A549 (cell line): ENCODE results near the gene NFYC. TPM values are rescaled to one million over a fixed set of nuclear protein-coding genes. Genes with fewer than 3 reads are reported as not detected.

Source experiments
- ATAC-seq, 2 experiments: fragments of 200-7000 bp in 1 of 2; fragments of >200 bp in 1 of 2; cut with Nextera tagmentation in 1 of 2; cut with Tn5 transposase in 1 of 2; 3 replicates each; pipeline versions ENCODE4 v1.8.0 to v1.9.1; 2018 to 2020; ENCODE audit warnings: mild to moderate bottlenecking in 1 of 2, moderate library complexity in 1 of 2
- CTCF ChIA-PET: fragments of 300-600 bp; sonication (Branson Sonifier 250); formaldehyde crosslinking; extraction: SDS; loops from one replicate; lab custom pipeline; 2021; ENCODE audit warnings: antibody characterized with exemption, inconsistent platforms; lab: Yijun Ruan, JAX
- POLR2A ChIA-PET: fragments of 350-600 bp; formaldehyde crosslinking; extraction: SDS; loops from one replicate; lab custom pipeline; 2021; ENCODE audit warnings: antibody characterized with exemption, inconsistent platforms; lab: Yijun Ruan, JAX
- DNase-seq, 2 experiments: peaks; one replicate each; pipeline versions ENCODE4 v3.0.0 to v3.0.0-alpha.2; 2011 to 2016; ENCODE audit warnings: low read depth in 1 of 2, low spot score in 1 of 2
- FAIRE-seq: peaks from 2 replicates; lab custom pipeline; 2011; peaks lifted over from hg19 to GRCh38; lab: Jason Lieb, UNC
- H3K27ac ChIP-seq, 2 experiments: fragments of >200 bp; sonication (Bioruptor Twin); formaldehyde crosslinking; 3 replicates each; pipeline ENCODE4 v1.5.1; 2016 to 2017
- H3K4me1 ChIP-seq: fragments of >200 bp; sonication (Bioruptor Twin); formaldehyde crosslinking; 3 replicates; pipeline ENCODE4 v1.6.1; 2016
- H3K4me2 ChIP-seq: fragments of >200 bp; sonication (Bioruptor Twin); formaldehyde crosslinking; 3 replicates; pipeline ENCODE4 v1.6.1; 2016
- H3K4me3 ChIP-seq: fragments of >200 bp; sonication (Bioruptor Twin); formaldehyde crosslinking; 3 replicates; pipeline ENCODE4 v1.5.1; 2016
- H3K9me3 ChIP-seq: fragments of >200 bp; sonication (Bioruptor Twin); formaldehyde crosslinking; 3 replicates; pipeline ENCODE4 v1.6.1; 2016
- CBX2 ChIP-seq: fragments of 200-600 bp; sonication (generic); IDR thresholded peaks from 2 replicates; pipeline ENCODE4 v1.6.1; 2016; ENCODE audit warnings: low read depth, mild to moderate bottlenecking, borderline replicate concordance
- CEBPB ChIP-seq, 2 experiments: fragments of >200 bp in 1 of 2; sonication (Bioruptor Twin) in 1 of 2; formaldehyde crosslinking in 1 of 2; IDR thresholded peaks; 2 replicates each; pipeline ENCODE4 v1.6.1; 2012 to 2016
- CHD2 ChIP-seq: fragments of 150-350 bp; IDR thresholded peaks from 2 replicates; pipeline ENCODE4 v1.6.1; 2014; ENCODE audit warnings: low read length; ENCODE audit not compliant: partially characterized antibody
- CTCF ChIP-seq: fragments of >200 bp; sonication (Bioruptor Twin); formaldehyde crosslinking; IDR thresholded peaks from 3 replicates; pipeline ENCODE4 v1.5.1; 2016
- ESRRA ChIP-seq: fragments of 150-350 bp; IDR thresholded peaks from 2 replicates; pipeline ENCODE4 v1.6.1; 2014; ENCODE audit warnings: mild to moderate bottlenecking, low read length, borderline replicate concordance
- FOSB ChIP-seq: fragments of 250-450 bp; sonication (Bioruptor Pico); IDR thresholded peaks from 2 replicates; pipeline ENCODE4 v1.5.0; 2020; ENCODE audit warnings: mild to moderate bottlenecking, moderate library complexity
- GATA3 ChIP-seq: IDR thresholded peaks from 2 replicates; pipeline ENCODE4 v1.6.1; 2012; ENCODE audit warnings: borderline replicate concordance
- HDAC2 ChIP-seq: fragments of 200-600 bp; sonication (generic); IDR thresholded peaks from 2 replicates; pipeline ENCODE4 v1.6.1; 2016
- HOXA7 ChIP-seq: fragments of 250-450 bp; sonication (Bioruptor Pico); IDR thresholded peaks from 2 replicates; pipeline ENCODE4 v1.5.0; 2020; ENCODE audit warnings: mild to moderate bottlenecking, moderate library complexity
- HOXB5 ChIP-seq: fragments of 250-450 bp; sonication (Bioruptor Pico); IDR thresholded peaks from 2 replicates; pipeline ENCODE4 v1.5.0; 2020; ENCODE audit warnings: mild to moderate bottlenecking, moderate library complexity
- JUN ChIP-seq, 2 experiments: fragments of >200 bp; sonication (Bioruptor Twin); formaldehyde crosslinking; IDR thresholded peaks; 2 replicates in 1 of 2; 3 replicates in 1 of 2; pipeline ENCODE4 v1.6.1; 2016 to 2017
- KDM5A ChIP-seq: fragments of 200-600 bp; sonication (generic); IDR thresholded peaks from 2 replicates; pipeline ENCODE4 v1.6.1; 2016; ENCODE audit warnings: antibody characterized with exemption, mild to moderate bottlenecking
- MAFK ChIP-seq: fragments of 450-650 bp; IDR thresholded peaks from 2 replicates; pipeline ENCODE4 v1.6.1; 2014; ENCODE audit not compliant: partially characterized antibody
- MAX ChIP-seq: IDR thresholded peaks from 2 replicates; pipeline ENCODE4 v1.6.1; 2012
- MAZ ChIP-seq: fragments of 150-350 bp; IDR thresholded peaks from 2 replicates; pipeline ENCODE4 v1.6.1; 2014; ENCODE audit warnings: antibody characterized with exemption, low read depth, low read length, borderline replicate concordance
- MYC ChIP-seq: IDR thresholded peaks from 2 replicates; pipeline ENCODE4 v1.6.1; 2012; ENCODE audit warnings: mild to moderate bottlenecking, inconsistent platforms, low read length, improper control_type of control experiment, borderline replicate concordance
- NFE2L2 ChIP-seq: fragments of 150-350 bp; conservative IDR thresholded peaks from 2 replicates; pipeline ENCODE4 v1.6.1; 2014; ENCODE audit warnings: low read length
- NR3C1 ChIP-seq: fragments of >200 bp; sonication (Bioruptor Twin); formaldehyde crosslinking; IDR thresholded peaks from 3 replicates; pipeline ENCODE4 v1.6.1; 2017
- PBX3 ChIP-seq: IDR thresholded peaks from 2 replicates; pipeline ENCODE4 v1.6.1; 2012
- PHF8 ChIP-seq: fragments of 200-600 bp; sonication (generic); IDR thresholded peaks from 2 replicates; pipeline ENCODE4 v1.6.1; 2016; ENCODE audit warnings: low read depth, mild to moderate bottlenecking, antibody characterized with exemption, moderate library complexity, borderline replicate concordance
- RAD21 ChIP-seq, 2 experiments: fragments of >200 bp in 1 of 2; sonication (Bioruptor Twin) in 1 of 2; formaldehyde crosslinking in 1 of 2; IDR thresholded peaks in 1 of 2; conservative IDR thresholded peaks in 1 of 2; 2 replicates in 1 of 2; 3 replicates in 1 of 2; pipeline ENCODE4 v1.6.1; 2012 to 2018; ENCODE audit warnings: inconsistent platforms in 1 of 2
- ZC3H11A ChIP-seq: fragments of 450-650 bp; IDR thresholded peaks from 2 replicates; pipeline ENCODE4 v1.6.1; 2014; ENCODE audit warnings: antibody characterized with exemption, mild to moderate bottlenecking
- ZNF302 ChIP-seq: fragments of 250-450 bp; sonication (Bioruptor Pico); IDR thresholded peaks from 2 replicates; pipeline ENCODE4 v1.9.0; 2021; ENCODE audit warnings: inconsistent platforms, mild to moderate bottlenecking, moderate library complexity
- ZSCAN20 ChIP-seq: fragments of 250-450 bp; sonication (Bioruptor Pico); IDR thresholded peaks from 2 replicates; pipeline ENCODE4 v1.8.0; 2022; ENCODE audit warnings: mild to moderate bottlenecking, moderate library complexity
- WGBS: methylation state at CpG from one replicate; pipeline ENCODE4 v1.1.6; 2017; ENCODE audit errors: missing lambda C conversion rate; 5-methylcytosine and 5-hydroxymethylcytosine counted together
- polyA plus RNA-seq, 4 experiments: library from polyadenylated mRNA; depleted of rRNA in 3 of 4; stranded (reverse); fragments of >200 nt; fragmentation: RNase III in 1 of 4; extraction: RNeasy Plus Mini Kit Qiagen cat#74134 plus additional on column Dnase treatment in 1 of 4; gene quantifications; 2 replicates in 3 of 4; 3 replicates in 1 of 4; pipeline ENCODE4 v1.2.3, GENCODE V29; 2011 to 2017

Gene NFYC
- polyA plus RNA-seq, 2 of the 4 experiments (the other 2 are of a cell fraction), result 35.1 to 43.4 TPM

GRCh38 chr1:40769815-40770214 lies 78.3 kb downstream of the NFYC start:
- CTCF ChIA-PET, result interaction anchor here (0.9 to 7.5 kb wide), 4 partner anchors 11 to 183 kb away, joined by 3 to 47 read pairs (median 4); no protein-coding TSS in a partner anchor
- no peak overlapping the region for H3K4me2 ChIP-seq
- H3K9me3 ChIP-seq, result no peaks in the 10 kb centered on the region
- TF ChIP-seq HOXA7 (CRISPR knock-in tag) (no peak), MYC (no peak), FOSB (CRISPR knock-in tag) (no peak), JUN (IDR thresholded peaks at IDR 0.05) (no peak), RAD21 (conservative IDR thresholded peaks at IDR 0.05 in 1 of 2, IDR thresholded peaks at IDR 0.05 in 1 of 2) (peak in 1 of 2 experiments; percentile 6; a peak in 1 of 5 replicates), GATA3 (no peak), CTCF (peak; percentile 15; the same call in 1 of the 3 replicates)
- POLR2A ChIA-PET, result no interaction called here
- WGBS, result 92% methylated on average over 4 of the region's 4 CpGs
- DNase-seq, result no peak
- peak; percentile 72 to 79; a peak in 4 of 6 replicates for ATAC-seq
- FAIRE-seq, result no peak
- peak overlapping the region in 1 of 2 experiments; percentile 53; a peak in 2 of 6 replicates for H3K27ac ChIP-seq
- no peaks in the 10 kb centered on the region for H3K4me1 ChIP-seq
- no peak overlapping the region for H3K4me3 ChIP-seq

- Histone ChIP-seq H3K4me2 (no peak overlapping the region), H3K27ac (no peak overlapping the region; a peak in 1 of 6 replicates), H3K4me3 (no peak overlapping the region), H3K4me1 (no peaks in the 10 kb centered on the region), H3K9me3 (no peaks in the 10 kb centered on the region)
- DNase-seq, result no peak
- TF ChIP-seq CHD2, result no peak
- TF ChIP-seq NR3C1, result no peak
- TF ChIP-seq PHF8, result no peak
- TF ChIP-seq FOSB (CRISPR knock-in tag), result no peak
- no peak for TF ChIP-seq ESRRA
- TF ChIP-seq ZNF302 (CRISPR knock-in tag), result no peak
- no peak for TF ChIP-seq HOXB5 (CRISPR knock-in tag)
- TF ChIP-seq NFE2L2, result no peak
- TF ChIP-seq ZSCAN20, result no peak
- no peak for TF ChIP-seq MAX
- TF ChIP-seq MAFK, result no peak
- no peak for TF ChIP-seq PBX3
- TF ChIP-seq KDM5A, result no peak
- TF ChIP-seq CEBPB (IDR thresholded peaks at IDR 0.05), result no peak
- TF ChIP-seq GATA3, result no peak
- no peak for TF ChIP-seq ZC3H11A
- no peak for TF ChIP-seq CBX2
- no peak for TF ChIP-seq HDAC2
- TF ChIP-seq MYC, result no peak
- no peak for TF ChIP-seq MAZ
- no peak for FAIRE-seq
- CTCF ChIA-PET, result interaction anchor here (0.9 to 7.5 kb wide), 5 partner anchors 10 to 182 kb away, joined by 3 to 47 read pairs (median 4); no protein-coding TSS in a partner anchor
- 0 out of 6 replicates have a peak, but pooled peaks of 1 of the 2 experiments have one; percentile 30 for ATAC-seq
- WGBS, result 92% methylated on average over 14 of the region's 18 CpGs
- POLR2A ChIA-PET, result no interaction called here
Measured at GRCh38 chr1:40770296-40771070, 79.0 kb downstream of the NFYC start.
